Body of pancreas (tissue), 4 donors: ENCODE measurements around the gene ZNF644. TPM values are rescaled to one million over a fixed set of nuclear protein-coding genes. Genes with fewer than 3 reads are reported as not detected.

ENCODE experiments used
- ATAC-seq: fragments of 150-250 bp; one replicate; pipeline ENCODE4 v1.9.1; 2016
- DNase-seq, 4 donors: peaks; one replicate each; pipeline ENCODE4 v3.0.0-alpha.2; 2019
- H3K27ac ChIP-seq, 4 donors: fragments of 200-600 bp; sonication (generic); 1 replicate in 3 of 4; 2 replicates in 1 of 4; pipeline versions ENCODE4 v1.5.1 to v1.6.1; 2016 to 2019; ENCODE audit warnings: mild to moderate bottlenecking in 1 of 4, mixed read lengths in 1 of 4, moderate library complexity in 1 of 4
- H3K27me3 ChIP-seq, 2 donors: fragments of 200-600 bp; sonication (generic); one replicate each; pipeline ENCODE4 v1.6.0; 2016; ENCODE audit warnings: mild to moderate bottlenecking in 1 of 2
- H3K36me3 ChIP-seq, 2 donors: fragments of 200-600 bp; sonication (generic); replicated peaks in 1 of 2; 2 replicates each; pipeline ENCODE4 v1.5.1; 2016; ENCODE audit warnings: low read depth in 2 of 2; ENCODE audit not compliant: insufficient read depth in 1 of 2
- H3K4me1 ChIP-seq: fragments of 200-600 bp; sonication (generic); one replicate; pipeline ENCODE4 v1.6.0; 2016
- H3K4me3 ChIP-seq, 2 donors: fragments of 200-600 bp; sonication (generic); 1 replicate in 1 of 2; 2 replicates in 1 of 2; pipeline ENCODE4 v1.5.1; 2016 to 2019
- H3K9me3 ChIP-seq, 3 donors: fragments of 200-600 bp; sonication (generic); 1 replicate in 2 of 3; 2 replicates in 1 of 3; pipeline ENCODE4 v1.5.1; 2016
- CTCF ChIP-seq, 7 experiments: fragments of 450-650 bp in 4 of 7; fragments of 200-600 bp in 3 of 7; sonication (generic) in 3 of 7; IDR thresholded peaks; one replicate each; pipeline ENCODE4 v1.5.1; 2016 to 2019; ENCODE audit warnings: antibody characterized with exemption in 7 of 7
- POLR2A ChIP-seq, 3 donors: fragments of 450-650 bp; IDR thresholded peaks; one replicate each; pipeline ENCODE4 v1.6.1; 2016; ENCODE audit warnings: antibody characterized with exemption in 3 of 3, mild to moderate bottlenecking in 2 of 3
- WGBS, 2 donors: methylation state at CpG; one replicate each; pipeline ENCODE4 v1.1.5; 2017; 5-methylcytosine and 5-hydroxymethylcytosine counted together
- intact Hi-C: fragments of 100-400 bp; cut with DNase I; formaldehyde crosslinking; loops from one replicate; pipeline ENCODE4 v1.15.1; 2023
- total RNA-seq, 2 donors: library from RNA; depleted of rRNA; stranded (reverse); fragments of >200 nt; gene quantifications; one replicate each; pipeline ENCODE4 v1.1.0, GENCODE V29; 2016

Gene ZNF644
- total RNA-seq, 2 donors from 2014 or later, result 41.0 to 47.1 TPM

- ATAC-seq (no peak), DNase-seq (no peak)
- H3K27ac ChIP-seq, result no peak overlapping the region
- WGBS, 2 donors, result 87 to 95% methylated on average over 2 of the region's 2 CpGs
- H3K9me3 ChIP-seq, result peaks cover 0 to 4% (median 3%) of the 10 kb centered on the region in 3 donors
- no peaks in the 10 kb centered on the region for H3K27me3 ChIP-seq
- intact Hi-C loops, result no loop called here
- no peaks in the 10 kb centered on the region for H3K36me3 ChIP-seq
- no peak overlapping the region for H3K4me3 ChIP-seq
- TF ChIP-seq POLR2A (IDR thresholded peaks at IDR 0.05) (no peak), CTCF (IDR thresholded peaks at IDR 0.05) (no peak)
- H3K4me1 ChIP-seq, result peaks cover 9% of the 10 kb centered on the region
Observed at GRCh38 chr1:90986953-90987352, 34.9 kb downstream of the ZNF644 start.

- no peaks in the 10 kb centered on the region for H3K27me3 ChIP-seq
- no peak overlapping the region for H3K4me3 ChIP-seq
- WGBS, 2 donors, result 77 to 93% methylated on average over 1 of the region's 1 CpG
- no peak for TF ChIP-seq POLR2A (IDR thresholded peaks at IDR 0.05)
- no peak for TF ChIP-seq CTCF (IDR thresholded peaks at IDR 0.05)
- H3K4me1 ChIP-seq, result peaks cover 6% of the 10 kb centered on the region
- peaks cover 0 to 2% of the 10 kb centered on the region in 2 donors for H3K36me3 ChIP-seq
- intact Hi-C loops, result no loop called here
- no peak overlapping the region for H3K27ac ChIP-seq
- no peak for ATAC-seq
- H3K9me3 ChIP-seq, result no peaks in the 10 kb centered on the region
- no peak for DNase-seq
Observed at GRCh38 chr1:90977522-90977921, 44.3 kb downstream of the ZNF644 start.

GRCh38 chr1:90973897-90974798, 47.7 kb downstream of the ZNF644 start:
- no peak for ATAC-seq

GRCh38 chr1:90970208-90970607, 51.6 kb downstream of the ZNF644 start:
- intact Hi-C loops, result no loop called here
- TF ChIP-seq POLR2A (IDR thresholded peaks at IDR 0.05), result no peak
- no peak for TF ChIP-seq CTCF (IDR thresholded peaks at IDR 0.05)
- no peak overlapping the region for H3K27ac ChIP-seq
- DNase-seq (no peak), ATAC-seq (no peak)
- no peaks in the 10 kb centered on the region for H3K27me3 ChIP-seq
- H3K9me3 ChIP-seq, result no peaks in the 10 kb centered on the region
- 34 to 38% methylated on average over 1 of the region's 1 CpG for WGBS, 2 donors
- no peaks in the 10 kb centered on the region for H3K36me3 ChIP-seq
- H3K4me3 ChIP-seq, result no peak overlapping the region
- no peaks in the 10 kb centered on the region for H3K4me1 ChIP-seq

More at GRCh38 chr1:90973897-90974798, 47.7 kb downstream of the ZNF644 start:
- H3K4me1 ChIP-seq, result no peaks in the 10 kb centered on the region
- whole genome bisulfite sequencing, 2 donors, result 93 to 96% methylated on average over 5 of the region's 5 CpGs
- TF ChIP-seq CTCF (IDR thresholded peaks at IDR 0.05) (no peak), POLR2A (IDR thresholded peaks at IDR 0.05) (no peak)
- no peak overlapping the region for H3K4me3 ChIP-seq
- no peak for DNase-seq
- intact Hi-C loops, result no loop called here
- no peak overlapping the region for H3K27ac ChIP-seq
- H3K36me3 ChIP-seq, result peaks cover 0 to 1% of the 10 kb centered on the region in 2 donors
- no peaks in the 10 kb centered on the region for H3K9me3 ChIP-seq
- H3K27me3 ChIP-seq, result no peaks in the 10 kb centered on the region
